ENCODE results near the gene SETDB1. TPM values are rescaled to one million over a fixed set of nuclear protein-coding genes. Genes with fewer than 3 reads are reported as not detected.

The SETDB1 gene
- total RNA-seq, 1 experiment from 2014 or later, result 33.5 TPM

- DNase-seq (ENCODE audit: low spot score), result no peak
- in situ Hi-C loops (cut with HindIII; ENCODE audit: low sequenced_read_pairs), result no loop called here
These were observed 71.1 kb downstream of the SETDB1 start for GRCh38 chr1:150997126-150997872.

DNA sequence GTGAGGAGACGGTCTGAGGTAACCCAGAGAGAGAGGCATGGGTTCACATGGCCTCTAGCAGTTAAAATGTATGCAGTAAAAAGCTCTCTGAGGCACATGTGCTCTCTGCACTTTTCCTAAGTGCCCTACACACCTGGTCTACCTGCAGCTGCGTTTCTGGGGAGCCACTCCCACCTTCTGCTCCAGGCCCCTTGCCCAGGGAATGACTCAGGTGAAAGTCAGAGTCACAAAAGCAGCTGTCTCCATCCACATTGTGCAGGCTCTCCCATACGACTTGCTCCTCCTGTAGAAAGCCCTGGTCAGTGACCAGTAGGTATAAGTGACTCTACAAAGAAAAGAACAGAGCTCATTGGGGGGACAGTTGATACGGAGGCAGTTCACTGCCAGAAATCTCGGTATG lies 71.8 kb downstream of the SETDB1 start:
- in situ Hi-C loops (cut with HindIII; ENCODE audit: low sequenced_read_pairs), result no loop called here
- no peak for DNase-seq (ENCODE audit: low spot score)

DNA sequence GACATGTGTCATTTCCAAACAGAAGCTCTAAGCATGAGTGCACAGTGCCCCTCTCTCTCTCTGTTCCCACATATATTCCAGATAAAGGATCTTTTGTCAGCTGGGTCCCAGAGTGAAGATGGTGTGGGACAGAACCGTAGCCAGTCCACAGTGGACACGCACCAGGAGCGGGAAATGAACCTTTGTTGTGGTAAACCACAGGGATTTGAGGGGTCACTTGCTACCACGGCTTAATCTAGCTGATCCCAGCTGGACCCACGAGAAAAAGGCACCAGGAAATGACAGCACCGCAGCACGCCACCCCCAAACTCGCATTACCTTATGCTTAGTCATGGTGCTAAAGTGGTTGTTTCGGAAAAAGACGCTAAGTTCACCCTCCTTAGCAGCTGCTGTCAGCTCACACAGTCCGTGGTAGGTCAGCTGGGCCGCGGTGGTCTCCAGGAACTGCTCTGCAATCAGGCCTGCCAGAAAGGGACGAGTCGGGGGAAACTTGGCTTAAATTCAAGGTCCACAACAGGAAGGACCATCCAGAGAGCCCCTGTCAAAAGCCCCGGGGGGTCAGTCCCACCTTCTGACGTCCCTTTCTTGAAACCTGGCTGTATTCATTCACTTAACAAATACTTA lies 73.0 kb downstream of the SETDB1 start:
- no peak for DNase-seq (ENCODE audit: low spot score)
- in situ Hi-C loops (cut with HindIII; ENCODE audit: low sequenced_read_pairs), result no loop called here

- no peak for DNase-seq (ENCODE audit: low spot score)
- in situ Hi-C loops (cut with HindIII; ENCODE audit: low sequenced_read_pairs), result no loop called here
These were observed 73.8 kb downstream of the SETDB1 start for GRCh38 chr1:150999926-151000325.

DNA sequence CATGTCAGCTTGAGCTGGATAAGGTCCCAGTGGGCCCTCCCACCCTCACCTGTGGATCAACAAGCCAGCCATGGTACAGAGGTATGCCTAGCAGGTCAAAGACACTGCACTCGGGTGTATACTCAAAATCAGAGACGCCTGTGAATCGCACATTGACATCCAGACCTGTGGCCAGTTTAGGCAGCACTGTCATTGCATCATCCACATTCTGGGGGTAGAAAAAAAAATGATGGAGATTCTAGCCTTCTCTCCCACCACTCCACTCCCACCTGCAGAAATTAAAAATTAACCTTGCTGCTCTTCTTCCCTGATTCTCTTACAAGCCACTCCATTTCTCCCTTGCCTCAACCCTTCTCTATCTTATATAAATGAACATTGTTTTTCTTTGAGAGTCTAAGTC lies 74.2 kb downstream of the SETDB1 start:
- in situ Hi-C loops (cut with HindIII; ENCODE audit: low sequenced_read_pairs), result no loop called here
- no peak for DNase-seq (ENCODE audit: low spot score)

- peak; percentile 36 for DNase-seq (ENCODE audit: low spot score)
- in situ Hi-C loops (cut with HindIII; ENCODE audit: low sequenced_read_pairs), result no loop called here
These were observed 75.4 kb downstream of the SETDB1 start for GRCh38 chr1:151001602-151002001.

- no peak for DNase-seq (ENCODE audit: low spot score)
- in situ Hi-C loops (cut with HindIII; ENCODE audit: low sequenced_read_pairs), result no loop called here
These were observed 75.9 kb downstream of the SETDB1 start for GRCh38 chr1:151002051-151002450.

- in situ Hi-C loops (cut with HindIII; ENCODE audit: low sequenced_read_pairs), result no loop called here
These were observed 76.4 kb downstream of the SETDB1 start for GRCh38 chr1:151002611-151003010.

DNA sequence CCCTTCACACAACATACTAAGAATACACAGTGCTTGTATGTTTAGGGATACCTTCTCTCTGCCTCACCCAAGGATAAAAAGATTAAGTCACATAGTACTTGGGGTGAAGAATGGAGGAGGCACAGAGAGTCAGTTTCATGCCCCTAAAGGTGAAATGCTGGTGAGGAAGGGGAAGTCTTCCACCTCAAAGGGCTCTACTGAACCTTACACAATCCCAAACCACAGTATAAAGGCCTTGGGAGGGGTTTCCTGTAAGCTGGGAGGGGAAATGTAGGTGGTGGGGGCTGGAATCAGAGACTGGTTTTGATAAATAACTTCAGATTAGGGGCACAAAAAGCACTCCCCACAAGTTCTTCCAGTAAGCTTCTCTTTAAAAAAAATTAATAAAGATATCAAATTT lies 77.0 kb downstream of the SETDB1 start:
- DNase-seq (ENCODE audit: low spot score), result no peak
- in situ Hi-C loops (cut with HindIII; ENCODE audit: low sequenced_read_pairs), result no loop called here

More at GRCh38 chr1:151002611-151003010, 76.4 kb downstream of the SETDB1 start:
- no peak for DNase-seq (ENCODE audit: low spot score)

DNA sequence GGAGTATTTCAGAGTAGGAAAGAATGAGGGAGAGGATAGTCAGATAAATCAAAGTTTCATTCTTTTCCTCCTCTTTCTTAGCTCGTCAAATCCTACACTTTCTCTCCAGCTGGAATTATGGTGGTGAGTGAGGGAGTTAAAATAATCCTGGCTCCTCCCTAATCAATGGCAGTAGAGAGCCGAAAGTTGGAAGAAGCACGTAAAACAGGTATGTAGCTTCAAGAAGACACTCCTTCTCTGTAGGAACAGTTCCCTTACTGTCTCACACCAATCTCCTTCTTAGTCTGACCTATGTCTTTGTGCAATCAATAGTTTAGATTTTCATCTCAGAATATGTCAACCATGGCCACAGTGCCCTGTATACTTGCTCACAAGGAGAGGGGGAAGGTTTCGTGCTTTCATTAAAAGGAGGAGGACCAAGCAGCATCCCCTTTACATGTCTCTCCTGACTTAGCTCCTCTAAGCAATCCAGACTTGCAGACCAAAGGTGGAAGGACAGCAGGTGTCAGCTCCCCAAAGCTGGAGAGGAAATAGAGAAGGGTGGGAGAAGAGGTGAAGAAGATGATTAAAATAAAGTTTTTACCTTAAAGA lies 79.7 kb downstream of the SETDB1 start:
- in situ Hi-C loops (cut with HindIII; ENCODE audit: low sequenced_read_pairs), result no loop called here
- peak; percentile 64 for DNase-seq (ENCODE audit: low spot score)

- peak; percentile 95 for DNase-seq (ENCODE audit: low spot score)
- in situ Hi-C loops (cut with HindIII; ENCODE audit: low sequenced_read_pairs), result no loop called here
These were observed 80.3 kb downstream of the SETDB1 start, which contains the start of gene MINDY1 for GRCh38 chr1:151006327-151007052. MINDY1 (minus strand) TSS chr1:151006902; CDS start chr1:151002617, 4,285 bp downstream.

DNA sequence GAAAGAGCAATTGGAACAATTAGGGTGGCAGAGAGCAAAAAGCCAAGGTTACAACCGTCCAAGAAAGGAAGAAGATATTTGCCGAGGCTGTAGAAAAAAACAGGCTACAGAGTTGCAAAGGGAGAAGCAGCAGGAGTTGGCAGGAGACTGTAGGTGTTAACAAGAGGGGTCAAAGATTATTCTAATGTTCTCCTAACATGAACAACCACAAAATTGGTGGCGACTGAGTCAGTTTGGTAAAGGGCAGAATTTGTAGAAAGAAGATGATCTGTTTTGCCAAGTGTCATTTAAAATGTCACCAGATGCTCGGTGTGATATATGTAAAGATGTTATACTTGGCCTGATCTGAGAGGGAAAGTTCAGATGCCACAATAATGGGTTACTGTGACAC lies 81.7 kb downstream of the SETDB1 start:
- in situ Hi-C loops (cut with HindIII; ENCODE audit: low sequenced_read_pairs), result no loop called here
- DNase-seq (ENCODE audit: low spot score), result no peak

DNA sequence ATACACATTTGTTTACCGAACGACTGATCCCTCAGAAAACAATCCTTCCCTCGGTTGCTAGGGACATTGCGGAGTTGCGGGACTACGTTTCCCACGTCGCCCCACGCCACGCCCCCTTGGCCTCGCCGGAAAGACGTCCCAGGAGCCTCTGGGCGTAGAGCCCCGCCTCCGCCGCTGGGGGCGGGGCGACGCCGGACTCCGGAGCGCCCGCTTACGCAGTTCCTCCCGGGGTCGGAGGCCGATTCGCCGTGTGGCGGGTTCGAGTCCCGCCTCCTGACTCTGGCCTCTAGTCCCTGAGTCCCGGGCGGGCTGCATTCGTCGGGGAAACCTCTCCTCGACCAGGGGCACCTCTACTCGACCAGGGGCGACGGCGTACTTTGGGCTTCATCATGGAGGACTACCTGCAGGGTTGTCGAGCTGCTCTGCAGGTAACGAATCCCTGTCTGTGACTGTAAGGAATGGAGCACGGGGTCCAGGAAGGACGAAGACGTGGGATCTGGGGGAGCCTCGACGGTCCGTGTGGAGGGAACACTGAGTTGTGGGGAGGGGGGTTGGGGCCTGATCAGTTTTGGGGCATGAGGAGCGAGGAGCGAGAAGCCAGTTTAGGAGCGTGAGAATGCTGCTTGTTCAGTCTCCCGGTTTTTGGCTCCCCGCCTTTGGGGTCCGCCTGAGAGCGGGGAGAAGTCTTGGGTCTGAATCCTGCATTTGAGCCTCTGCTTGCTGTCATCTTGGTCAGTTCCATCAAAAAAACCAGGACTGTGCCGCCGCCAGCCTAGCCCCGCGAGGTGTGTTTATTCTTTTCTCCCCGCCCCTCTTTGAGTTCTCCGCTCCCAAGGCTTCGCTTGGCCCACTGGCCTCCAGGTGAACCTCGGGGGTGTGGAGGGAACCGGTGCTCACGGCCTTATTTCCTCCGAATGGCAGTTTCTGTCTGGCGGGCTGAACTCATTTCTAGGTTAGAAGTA lies 82.4 kb downstream of the SETDB1 start, which contains the start of gene PRUNE1:
Gene PRUNE1, plus strand, starts transcription at position 206 of the 962 bp plus-strand sequence. Its CDS starts 184 bp downstream, at position 390.
- in situ Hi-C loops (cut with HindIII; ENCODE audit: low sequenced_read_pairs), result no loop called here
- peak; percentile 96 for DNase-seq (ENCODE audit: low spot score)

DNA sequence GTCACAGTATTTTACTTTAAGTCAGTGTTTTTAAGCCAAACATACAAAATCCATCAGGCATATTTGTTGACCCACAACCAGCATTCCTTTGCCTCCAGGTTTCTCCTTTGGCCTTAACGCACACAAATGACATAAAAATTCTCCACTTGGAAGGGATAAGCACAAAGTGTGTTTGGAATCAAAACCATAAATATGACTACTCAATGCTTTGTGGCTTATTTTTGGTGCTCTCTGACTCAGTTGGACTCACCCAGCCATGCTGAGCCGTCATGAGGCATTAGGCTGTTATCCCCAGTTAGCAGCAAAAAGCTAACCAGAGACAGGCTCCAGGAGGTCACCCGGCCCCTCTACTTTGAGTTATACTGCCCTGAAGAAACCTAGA lies 83.0 kb downstream of the SETDB1 start:
- no peak for DNase-seq (ENCODE audit: low spot score)
- in situ Hi-C loops (cut with HindIII; ENCODE audit: low sequenced_read_pairs), result no loop called here

- DNase-seq (ENCODE audit: low spot score), result no peak
These were observed 83.6 kb downstream of the SETDB1 start for GRCh38 chr1:151009674-151010345.

GRCh38 chr1:151010346-151010726 lies 84.2 kb downstream of the SETDB1 start:
- in situ Hi-C loops (cut with HindIII; ENCODE audit: low sequenced_read_pairs), result no loop called here
- no peak for DNase-seq (ENCODE audit: low spot score)

More at GRCh38 chr1:151009674-151010345, 83.6 kb downstream of the SETDB1 start:
- in situ Hi-C loops (cut with HindIII; ENCODE audit: low sequenced_read_pairs), result no loop called here

- in situ Hi-C loops (cut with HindIII; ENCODE audit: low sequenced_read_pairs), result no loop called here
These were observed 85.1 kb downstream of the SETDB1 start for GRCh38 chr1:151011154-151011850.

More at GRCh38 chr1:151011154-151011850, 85.1 kb downstream of the SETDB1 start:
- no peak for DNase-seq (ENCODE audit: low spot score)

Data from G401 (cell line).